SKM-1 treated with dmso at 0.1 percent for 144 hours (cell line): ENCODE results near the gene SAFB2.

Experiments
- DNase-seq: peaks from one replicate; lab custom pipeline; 2025; ENCODE audit not compliant: unreplicated experiment; lab: John Stamatoyannopoulos, UW

Gene SAFB2

GRCh38 chr19:5553892-5554291, 68.7 kb downstream of the SAFB2 start:
- no peak for DNase-seq

GRCh38 chr19:5547881-5548280, 74.7 kb downstream of the SAFB2 start:
- no peak for DNase-seq

- no peak for DNase-seq
These were observed 76.6 kb downstream of the SAFB2 start for GRCh38 chr19:5545984-5546383.

- no peak for DNase-seq
These were observed 77.5 kb downstream of the SAFB2 start for GRCh38 chr19:5545051-5545450.

- DNase-seq: no peak
These were observed 79.9 kb downstream of the SAFB2 start for GRCh38 chr19:5542665-5543064.

GRCh38 chr19:5541456-5541855, 81.1 kb downstream of the SAFB2 start:
- DNase-seq: no peak

- DNase-seq: no peak
These were observed 82.4 kb downstream of the SAFB2 start for GRCh38 chr19:5540208-5540607.

GRCh38 chr19:5537870-5538269, 84.7 kb downstream of the SAFB2 start:
- no peak for DNase-seq
